GM19099 (cell line): Measurements from ENCODE around the gene RANBP3.

ENCODE experiments used
- POLR2A ChIP-seq: IDR thresholded peaks from 3 replicates; pipeline ENCODE4 v1.6.1; 2011; ENCODE audit warnings: low read depth; ENCODE audit not compliant: insufficient read length; ENCODE audit errors: extremely low read depth

Gene RANBP3

GRCh38 chr19:5921516-5922160 lies 56.3 kb downstream of the RANBP3 start:
- no peak for TF ChIP-seq POLR2A

GRCh38 chr19:5918463-5919079 lies 59.4 kb downstream of the RANBP3 start:
- TF ChIP-seq POLR2A: no peak

- no peak for TF ChIP-seq POLR2A
Measured at GRCh38 chr19:5917431-5918107, 60.4 kb downstream of the RANBP3 start.

GRCh38 chr19:5916181-5916708 lies 61.7 kb downstream of the RANBP3 start:
- no peak for TF ChIP-seq POLR2A

- no peak for TF ChIP-seq POLR2A
Measured at GRCh38 chr19:5915782-5916165, 62.2 kb downstream of the RANBP3 start.

- no peak for TF ChIP-seq POLR2A
Measured at GRCh38 chr19:5914946-5915781, 62.8 kb downstream of the RANBP3 start.

GRCh38 chr19:5914358-5914774 lies 63.6 kb downstream of the RANBP3 start:
- no peak for TF ChIP-seq POLR2A

GRCh38 chr19:5913739-5914357 lies 64.1 kb downstream of the RANBP3 start, which contains the start of gene CAPS:
TSS of gene CAPS (plus strand) at chr19:5914254. CDS start at chr19:5914407, 153 bp downstream.
- no peak for TF ChIP-seq POLR2A

- TF ChIP-seq POLR2A: no peak
Measured at GRCh38 chr19:5911366-5911765, 66.6 kb downstream of the RANBP3 start.

GRCh38 chr19:5910638-5910907 lies 67.4 kb downstream of the RANBP3 start:
- no peak for TF ChIP-seq POLR2A

- no peak for TF ChIP-seq POLR2A
Measured at GRCh38 chr19:5908773-5909442, 69.0 kb downstream of the RANBP3 start.

- TF ChIP-seq POLR2A: no peak
Measured at GRCh38 chr19:5907241-5907640, 70.7 kb downstream of the RANBP3 start.

GRCh38 chr19:5905114-5905778 lies 72.7 kb downstream of the RANBP3 start:
- no peak for TF ChIP-seq POLR2A
